GM18861 (cell line): ENCODE measurements around the gene CUL9.
"Not testable (repeated sequence)": the region's sequence is repeated elsewhere in the genome, so short reads cannot be mapped to it uniquely, and the experiment has no call there.

ENCODE experiments used
- ATAC-seq: cut with Tn5 transposase; IDR thresholded peaks from one replicate; pipeline ENCODE4 v1.9.1; 2021; ENCODE audit not compliant: unreplicated experiment

Gene CUL9

DNA sequence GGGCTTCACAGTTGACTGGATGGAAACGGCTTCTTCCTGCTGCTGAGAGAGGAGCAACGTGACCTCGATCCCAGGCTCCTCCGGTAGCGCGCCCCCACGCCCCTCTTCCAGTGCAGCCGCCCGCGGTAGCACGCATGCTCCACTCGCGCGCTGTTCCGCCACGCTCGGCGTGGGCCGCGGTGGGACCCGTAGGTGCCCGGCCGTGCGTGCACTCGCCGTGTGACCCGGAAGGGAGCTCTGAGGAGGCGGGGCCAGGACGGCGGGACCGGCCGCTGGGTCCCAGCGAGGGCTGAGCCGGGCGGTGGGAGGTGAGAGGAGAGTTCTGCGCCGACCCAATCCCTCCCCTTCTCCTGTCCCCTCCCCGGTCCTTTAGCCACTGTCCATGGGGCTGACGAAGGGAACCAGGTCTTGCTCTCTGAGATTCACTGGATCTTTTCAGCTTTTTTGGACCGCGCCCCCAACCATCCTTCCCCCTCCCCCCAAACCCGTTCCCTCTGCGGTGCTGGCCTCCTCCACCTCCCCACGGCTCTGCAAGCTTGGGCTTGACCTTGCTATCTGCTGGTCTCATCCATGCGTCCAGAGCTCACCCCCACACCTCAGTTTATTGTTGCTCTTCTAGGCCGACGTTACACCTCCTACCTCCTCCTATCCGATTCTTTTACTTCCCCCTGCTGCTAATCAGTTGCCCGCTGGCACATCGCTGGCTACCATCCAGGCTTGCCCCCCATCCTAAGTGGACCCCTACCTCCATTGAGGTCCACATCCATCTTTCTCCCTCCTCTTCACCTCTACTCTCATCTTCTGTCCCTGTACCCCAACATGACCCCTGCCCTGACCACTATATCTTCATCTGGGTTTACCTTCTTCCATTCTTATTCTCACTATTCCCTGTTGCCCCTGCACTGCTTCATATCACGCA is at the start of gene CUL9:
CUL9 (plus strand) TSS at position 255 of the 919 bp plus-strand sequence. CDS start 2,115 bp downstream, outside the sequence.
- peak; percentile 80 for ATAC-seq

DNA sequence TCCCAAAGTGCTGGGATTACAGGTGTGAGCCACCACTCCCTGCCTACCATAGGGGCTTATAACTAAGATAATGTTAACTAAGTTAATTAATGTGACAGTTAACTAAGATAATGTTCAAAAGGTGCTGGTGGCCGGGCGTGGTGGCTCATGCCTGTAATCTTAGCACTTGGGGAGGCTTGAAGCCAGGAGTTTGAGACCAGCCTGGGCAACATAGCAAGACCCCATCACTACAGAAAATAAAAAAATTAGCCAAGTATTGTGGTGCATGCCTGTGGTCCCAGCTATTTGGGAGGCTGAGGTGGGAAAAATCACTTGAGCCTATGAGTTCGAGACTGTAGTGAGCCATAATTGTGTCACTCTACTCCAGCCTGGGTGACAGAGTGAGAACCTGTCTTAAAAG is 43.7 kb upstream of the CUL9 start:
- no peak for ATAC-seq

DNA sequence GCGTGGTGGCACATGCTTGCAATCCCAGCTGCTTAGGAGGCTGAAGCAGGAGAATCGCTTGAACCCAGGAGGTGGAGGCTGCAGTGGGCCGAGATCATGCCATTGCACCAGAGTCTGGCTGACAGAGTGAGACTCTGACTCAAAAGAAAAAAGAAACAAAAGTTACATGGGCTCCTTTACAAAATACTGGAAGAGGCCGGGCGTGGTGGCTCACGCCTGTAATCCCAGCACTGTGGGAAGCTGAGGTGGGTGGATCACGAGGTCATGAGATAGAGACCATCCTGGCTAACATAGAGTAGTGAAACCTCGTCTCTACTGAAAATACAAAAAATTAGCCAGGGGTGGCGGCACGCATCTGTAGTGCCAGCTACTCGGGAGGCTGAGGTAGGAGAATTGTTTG is 42.0 kb upstream of the CUL9 start:
- not testable (repeated sequence) for ATAC-seq

DNA sequence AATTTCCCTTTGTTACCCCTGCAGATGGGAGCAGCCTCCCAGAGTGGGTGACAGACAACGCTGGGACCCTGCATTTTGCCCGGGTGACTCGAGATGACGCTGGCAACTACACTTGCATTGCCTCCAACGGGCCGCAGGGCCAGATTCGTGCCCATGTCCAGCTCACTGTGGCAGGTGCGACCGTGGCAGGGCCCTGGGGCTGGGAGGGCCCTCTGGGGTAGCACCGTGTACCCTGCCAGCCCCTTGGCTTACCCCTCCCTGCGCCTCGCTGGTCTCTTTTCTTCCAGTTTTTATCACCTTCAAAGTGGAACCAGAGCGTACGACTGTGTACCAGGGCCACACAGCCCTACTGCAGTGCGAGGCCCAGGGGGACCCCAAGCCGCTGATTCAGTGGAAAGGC is 40.4 kb upstream of the CUL9 start:
- ATAC-seq, result no peak

DNA sequence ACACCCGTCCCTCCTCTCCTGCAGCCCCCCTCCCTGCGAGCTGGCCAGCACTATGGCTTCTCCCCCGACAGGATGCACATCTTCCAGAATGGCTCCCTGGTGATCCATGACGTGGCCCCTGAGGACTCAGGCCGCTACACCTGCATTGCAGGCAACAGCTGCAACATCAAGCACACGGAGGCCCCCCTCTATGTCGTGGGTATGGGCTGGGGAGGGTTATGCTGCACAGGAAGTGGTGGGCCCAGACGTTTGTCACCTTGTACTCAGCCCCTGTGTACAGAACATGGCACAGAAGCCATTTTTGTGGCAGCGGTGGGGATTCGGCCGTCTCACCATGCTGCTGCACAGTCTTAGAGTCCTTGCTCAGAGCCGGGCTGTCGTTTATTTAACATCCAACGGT is 39.9 kb upstream of the CUL9 start:
- no peak for ATAC-seq

DNA sequence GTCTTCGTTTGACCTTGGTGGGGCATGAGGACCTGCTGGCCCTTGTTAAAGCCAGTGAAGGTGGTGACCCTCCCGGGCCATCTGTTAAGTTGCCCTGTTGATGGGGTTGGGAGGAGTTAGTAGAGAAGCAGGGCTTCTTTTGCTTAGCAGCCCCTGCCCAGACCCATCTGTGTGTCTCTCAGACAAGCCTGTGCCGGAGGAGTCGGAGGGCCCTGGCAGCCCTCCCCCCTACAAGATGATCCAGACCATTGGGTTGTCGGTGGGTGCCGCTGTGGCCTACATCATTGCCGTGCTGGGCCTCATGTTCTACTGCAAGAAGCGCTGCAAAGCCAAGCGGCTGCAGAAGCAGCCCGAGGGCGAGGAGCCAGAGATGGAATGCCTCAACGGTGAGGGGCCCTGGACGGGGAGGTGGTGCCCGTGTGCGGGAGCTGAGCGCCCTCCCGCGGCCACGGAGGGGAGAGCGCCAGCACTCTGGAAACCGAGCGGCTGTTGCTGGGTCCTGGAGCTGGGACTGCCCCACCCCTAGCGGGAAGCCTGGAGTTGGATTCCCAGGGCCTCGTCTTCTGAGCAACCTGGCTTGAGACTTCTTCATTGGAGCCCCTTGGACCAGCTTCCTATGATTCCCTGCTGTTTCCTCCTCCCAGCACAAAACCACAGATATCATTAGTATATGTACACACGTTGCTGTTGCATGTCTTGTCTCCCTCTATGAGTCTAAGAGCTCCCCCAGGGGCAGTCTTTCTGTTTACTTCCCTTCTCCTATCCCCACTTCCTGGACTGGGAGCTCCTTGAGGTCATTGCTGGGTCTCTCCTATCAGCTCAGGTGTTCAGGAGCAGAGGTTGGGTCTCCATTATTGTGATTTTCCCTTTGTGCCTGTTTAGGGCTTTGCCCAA is 38.5 kb upstream of the CUL9 start:
- ATAC-seq, result no peak

DNA sequence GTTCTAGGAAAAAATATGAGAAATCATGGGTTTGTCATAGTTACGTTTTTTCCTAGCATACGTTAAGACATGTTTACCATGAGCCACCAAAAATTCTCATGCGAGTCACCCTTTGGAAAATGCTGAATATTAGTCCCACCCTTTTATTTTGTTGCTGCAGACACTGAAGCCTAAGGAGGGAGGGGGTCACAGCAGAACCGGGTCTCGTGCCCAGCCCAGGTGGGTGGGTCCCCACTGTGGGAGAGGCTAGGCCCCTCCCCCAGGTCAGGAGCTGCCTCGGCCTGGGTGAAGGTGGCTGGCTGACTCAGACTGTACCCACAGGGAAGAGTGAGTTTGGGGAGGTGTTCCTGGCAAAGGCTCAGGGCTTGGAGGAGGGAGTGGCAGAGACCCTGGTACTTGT is 37.1 kb upstream of the CUL9 start:
- ATAC-seq, result no peak

DNA sequence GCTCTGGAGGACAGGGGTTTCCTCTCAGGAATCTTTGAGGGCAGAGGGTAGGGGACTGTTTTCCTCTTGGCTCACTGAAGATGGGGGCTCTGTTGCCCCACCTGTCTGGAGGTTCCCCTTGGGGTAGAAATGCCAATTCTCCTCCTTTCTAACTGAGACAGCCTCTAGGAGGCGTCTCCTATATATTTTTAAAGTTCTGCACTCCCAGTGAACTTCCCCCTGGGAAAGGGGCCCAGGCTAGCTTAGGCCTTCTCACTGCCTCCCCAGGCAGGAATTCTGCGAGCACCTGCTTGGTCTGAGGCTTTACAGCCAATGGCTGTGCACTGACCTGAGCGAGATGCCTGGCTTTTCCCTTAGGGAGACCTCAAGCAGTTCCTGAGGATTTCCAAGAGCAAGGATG is 35.7 kb upstream of the CUL9 start:
- no peak for ATAC-seq

DNA sequence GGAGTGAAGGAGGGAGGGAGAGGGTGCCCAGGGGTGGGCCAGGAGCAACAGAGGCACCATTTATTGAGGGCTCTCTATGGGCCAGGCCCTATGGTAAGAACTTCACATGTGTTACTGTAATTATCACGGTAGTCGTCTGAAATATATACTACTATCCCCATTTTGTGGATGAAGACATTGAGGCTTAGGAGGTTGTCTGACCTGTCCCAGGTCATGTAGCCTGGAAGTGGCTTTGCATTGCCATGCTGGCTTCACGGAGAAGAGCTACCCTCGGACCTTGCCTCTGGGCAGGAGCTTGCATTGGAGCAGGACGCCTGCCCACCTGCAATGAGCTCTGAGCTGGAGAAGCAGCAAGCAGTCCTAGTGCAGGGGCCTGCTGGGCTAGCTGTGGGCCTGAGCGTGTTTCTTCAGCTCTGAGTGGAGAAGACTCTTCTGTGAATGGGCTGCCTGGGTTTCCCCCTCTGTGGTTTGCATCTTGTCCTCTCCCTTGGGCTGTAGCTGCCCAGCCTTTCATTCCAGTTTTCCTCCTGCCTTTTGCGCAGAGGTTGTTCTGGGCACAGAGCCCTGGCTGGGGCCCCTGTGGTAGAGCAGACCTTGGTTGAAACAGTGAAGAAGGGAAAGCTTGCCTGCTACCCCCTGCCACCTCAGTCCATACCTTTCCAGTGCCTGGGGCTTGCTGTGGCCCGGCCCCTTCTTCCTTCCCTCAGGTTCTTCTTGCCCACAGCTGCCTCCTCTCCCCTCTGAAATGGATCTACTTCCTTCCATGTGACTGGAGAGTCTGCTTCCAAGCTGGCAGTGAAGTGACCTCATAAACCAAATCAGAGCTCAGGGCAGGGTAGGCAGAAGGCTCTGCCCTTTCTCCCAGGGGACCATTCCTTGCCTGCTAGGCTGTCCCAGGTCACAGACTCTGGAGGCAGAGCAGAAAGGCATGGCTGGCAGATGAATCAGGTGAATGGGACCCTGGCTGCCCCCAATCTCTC is 35.0 kb upstream of the CUL9 start:
- ATAC-seq, result no peak

DNA sequence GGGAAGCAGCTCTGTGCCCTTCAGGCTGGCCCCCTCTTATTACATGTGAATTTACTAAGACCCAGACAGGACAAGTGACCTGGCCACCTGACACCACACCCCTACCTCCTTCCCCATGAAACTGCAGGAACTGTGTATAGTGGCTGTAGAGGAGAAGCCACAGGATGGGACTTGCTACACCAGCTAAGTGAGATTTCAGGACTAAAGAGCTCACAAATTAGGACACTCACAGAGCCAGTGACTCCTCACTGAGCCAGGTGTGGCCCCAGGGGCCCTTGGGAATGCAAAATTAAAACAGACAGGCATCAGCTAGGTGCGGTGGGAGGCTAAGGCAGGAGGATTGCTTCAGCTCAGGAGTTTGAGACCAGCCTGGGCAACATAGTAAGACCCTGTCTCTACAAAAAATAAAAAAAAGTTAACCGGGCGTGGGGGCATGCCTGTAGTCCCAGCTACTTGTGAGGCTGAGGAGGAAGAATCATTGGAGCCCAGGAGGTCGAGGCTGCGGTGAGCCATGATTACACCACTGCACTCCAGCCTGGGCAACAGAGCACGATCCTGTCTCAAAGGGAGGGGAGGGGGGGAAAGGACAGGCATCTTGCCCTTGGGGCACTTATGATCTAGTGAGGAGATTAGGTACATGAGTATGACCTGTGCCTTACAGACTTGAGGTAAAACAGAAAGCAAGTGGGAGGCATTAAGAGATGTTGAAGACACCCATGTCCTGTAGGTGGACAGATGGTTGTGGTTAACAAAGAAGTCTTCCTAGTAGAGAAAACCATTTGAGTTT is 34.1 kb upstream of the CUL9 start:
- no peak for ATAC-seq

DNA sequence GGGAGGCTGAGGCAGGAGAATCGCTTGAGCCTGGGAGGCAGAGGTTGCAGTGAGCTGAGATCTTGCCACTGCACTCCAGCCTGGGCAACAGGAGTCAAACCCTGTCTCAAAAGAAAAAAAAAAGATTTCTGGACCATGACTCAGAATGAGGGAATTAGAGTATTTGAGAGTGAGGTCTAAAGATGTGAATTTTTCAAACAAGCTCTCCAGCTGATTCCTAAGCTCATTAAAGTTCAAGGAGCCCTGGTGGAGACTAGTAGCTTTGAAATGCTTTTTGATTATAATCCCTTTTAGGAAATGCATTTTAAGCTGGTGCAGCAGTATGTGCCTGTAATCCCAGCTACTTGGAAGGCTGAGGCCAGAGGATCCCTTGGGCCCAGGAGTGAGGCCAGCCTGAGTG is 32.7 kb upstream of the CUL9 start:
- ATAC-seq, result no peak

DNA sequence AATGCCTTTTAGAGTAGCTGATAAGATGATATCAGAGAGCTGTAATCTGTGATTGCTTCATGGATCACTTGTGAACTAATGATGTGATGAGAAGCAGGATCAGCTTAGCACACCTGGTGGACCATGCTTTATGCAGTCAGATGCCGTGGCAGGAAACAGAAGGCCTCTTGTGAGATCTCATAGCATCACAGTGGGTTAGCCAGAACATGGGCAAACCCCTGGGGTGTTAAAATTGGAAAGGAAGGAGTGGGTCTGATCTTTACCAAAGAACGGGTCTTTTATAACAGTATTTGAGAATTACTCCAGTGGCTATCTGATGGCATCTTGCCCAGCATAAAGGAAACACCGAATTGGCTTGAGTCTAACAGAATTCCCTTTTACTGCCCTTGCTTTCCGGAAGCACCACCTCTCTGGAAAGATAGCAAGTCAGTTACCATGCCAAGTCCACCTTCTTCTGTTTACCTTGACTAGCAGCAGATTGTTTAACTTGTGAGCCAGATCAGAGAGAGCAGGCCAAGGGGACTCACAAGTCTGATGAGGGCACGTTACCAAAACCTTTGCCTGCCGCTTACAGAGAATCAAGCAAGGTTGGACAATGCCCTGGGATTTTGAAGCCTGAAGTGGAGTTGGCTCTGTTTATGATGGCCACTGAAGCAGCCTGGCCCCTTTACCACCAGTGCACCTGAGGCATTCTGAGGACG is 31.8 kb upstream of the CUL9 start:
- ATAC-seq, result no peak

DNA sequence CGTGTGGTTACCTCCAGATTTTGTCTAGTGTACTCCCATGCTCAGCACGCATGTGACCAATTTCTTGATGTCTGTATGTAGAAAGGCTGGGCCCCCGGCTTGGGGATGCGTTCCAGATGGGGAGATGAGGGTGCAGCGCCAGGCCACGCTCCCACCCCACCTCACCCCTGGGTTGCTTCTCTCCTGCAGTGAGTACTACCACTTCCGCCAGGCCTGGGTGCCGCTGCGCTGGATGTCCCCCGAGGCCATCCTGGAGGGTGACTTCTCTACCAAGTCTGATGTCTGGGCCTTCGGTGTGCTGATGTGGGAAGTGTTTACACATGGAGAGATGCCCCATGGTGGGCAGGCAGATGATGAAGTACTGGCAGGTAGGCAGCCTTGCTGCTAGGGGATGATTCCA is 22.4 kb upstream of the CUL9 start:
- ATAC-seq, result no peak

DNA sequence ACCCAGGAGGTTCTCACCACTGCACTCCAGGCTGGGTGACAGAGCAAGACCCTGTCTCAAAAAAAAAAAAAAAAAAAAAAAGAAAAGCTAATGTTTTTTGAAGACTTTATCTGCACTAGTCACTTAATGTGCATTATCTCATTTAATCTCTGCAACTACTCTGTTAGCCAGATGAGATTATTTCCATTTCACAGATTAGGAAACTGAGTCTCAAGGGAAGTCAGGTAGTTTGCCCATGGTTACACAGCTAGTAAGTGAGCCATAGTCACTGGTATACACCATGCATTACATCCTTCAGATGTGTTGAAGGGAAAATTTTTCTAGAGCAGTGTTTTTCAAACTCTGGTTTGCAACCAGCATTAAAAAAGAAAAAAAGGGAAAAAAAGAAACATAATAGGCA is 18.1 kb upstream of the CUL9 start:
- no peak for ATAC-seq

DNA sequence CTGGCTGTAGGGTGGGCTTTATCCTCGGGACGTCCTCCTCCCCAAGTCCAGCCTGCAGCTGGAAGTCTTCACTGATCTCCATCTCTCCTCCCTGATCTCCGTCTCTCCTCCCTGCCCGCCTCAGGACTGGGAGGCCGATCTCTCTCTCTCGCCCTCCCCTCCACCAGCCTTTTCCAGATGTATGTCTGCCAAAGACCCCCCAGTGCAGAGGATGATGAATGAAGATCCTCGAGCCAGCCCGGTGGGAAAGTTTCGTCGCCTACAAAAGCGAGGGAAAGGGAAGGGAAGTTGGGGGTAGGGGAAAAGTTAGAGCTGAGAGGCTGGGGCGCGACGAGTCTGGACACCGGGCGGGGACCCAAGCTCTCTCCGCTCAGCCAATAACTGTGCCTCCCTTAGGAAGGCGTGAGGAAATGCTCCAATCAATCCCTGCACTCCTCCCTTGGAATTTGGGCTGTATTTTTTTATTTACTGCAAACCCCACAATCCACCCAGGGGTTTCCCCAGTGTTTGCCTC is 11.5 kb upstream of the CUL9 start:
- ATAC-seq, result no peak

DNA sequence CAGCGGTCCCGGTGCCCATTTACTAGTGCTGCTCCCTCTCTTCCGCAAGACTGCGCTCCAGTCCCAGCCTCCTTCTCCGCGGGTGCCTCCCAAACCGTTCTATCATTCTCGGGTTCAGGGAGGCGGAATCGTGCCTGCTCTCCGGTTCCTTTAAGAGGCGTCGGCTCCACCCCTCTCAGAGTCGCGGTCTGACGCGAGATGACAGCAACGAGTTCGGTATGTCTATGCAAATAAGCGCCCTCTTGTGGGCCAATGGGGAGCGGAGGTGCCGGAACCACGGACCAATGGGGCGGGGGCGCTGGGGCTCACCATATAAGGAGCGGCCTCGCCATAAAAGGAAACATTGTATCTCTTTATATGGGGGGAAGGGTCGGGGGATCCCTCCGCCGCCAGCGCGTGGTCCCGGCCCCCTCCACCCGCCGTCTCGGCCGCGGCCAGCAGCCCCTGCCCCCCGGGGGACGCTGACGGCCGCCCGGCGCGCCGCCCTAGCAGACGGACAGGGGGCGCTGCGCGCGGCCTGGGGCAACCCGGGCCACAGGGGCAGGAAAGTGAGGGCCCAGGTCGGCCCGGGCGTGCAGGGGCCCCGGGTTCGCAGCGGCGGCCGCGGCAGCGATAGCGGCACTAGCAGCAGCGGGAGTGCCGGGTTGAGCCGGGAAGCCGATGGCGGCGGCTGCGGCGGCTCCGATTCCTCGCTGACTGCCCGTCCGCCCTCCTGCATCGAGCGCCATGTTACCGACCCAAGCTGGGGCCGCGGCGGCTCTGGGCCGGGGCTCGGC is 10.9 kb upstream of the CUL9 start, which contains the start of gene SRF:
SRF (plus strand) TSS at position 339 of the 776 bp plus-strand sequence; CDS start at position 727, 388 bp downstream.
- ATAC-seq, result peak; percentile 56

DNA sequence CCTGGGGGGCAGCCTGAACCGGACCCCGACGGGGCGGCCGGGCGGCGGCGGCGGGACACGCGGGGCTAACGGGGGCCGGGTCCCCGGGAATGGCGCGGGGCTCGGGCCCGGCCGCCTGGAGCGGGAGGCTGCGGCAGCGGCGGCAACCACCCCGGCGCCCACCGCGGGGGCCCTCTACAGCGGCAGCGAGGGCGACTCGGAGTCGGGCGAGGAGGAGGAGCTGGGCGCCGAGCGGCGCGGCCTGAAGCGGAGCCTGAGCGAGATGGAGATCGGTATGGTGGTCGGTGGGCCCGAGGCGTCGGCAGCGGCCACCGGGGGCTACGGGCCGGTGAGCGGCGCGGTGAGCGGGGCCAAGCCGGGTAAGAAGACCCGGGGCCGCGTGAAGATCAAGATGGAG is 10.3 kb upstream of the CUL9 start:
- ATAC-seq, result no peak
